IPS-15b (cell line): ENCODE results near the gene ACAD8.

ENCODE experiments used
- H3K27me3 ChIP-seq: one replicate; pipeline ENCODE4 v1.6.1; 2013; ENCODE audit warnings: low read length; ENCODE audit not compliant: control insufficient read depth, insufficient read depth
- H3K36me3 ChIP-seq: one replicate; pipeline ENCODE4 v1.6.1; 2013; ENCODE audit warnings: low read length; ENCODE audit not compliant: control insufficient read depth, insufficient read depth
- H3K4me1 ChIP-seq: one replicate; pipeline ENCODE4 v1.6.1; 2013; ENCODE audit warnings: mild to moderate bottlenecking, low read length; ENCODE audit not compliant: control insufficient read depth, insufficient read depth
- H3K4me3 ChIP-seq: one replicate; pipeline ENCODE4 v1.5.1; 2013; ENCODE audit warnings: low read depth, low read length
- H3K9ac ChIP-seq: one replicate; pipeline ENCODE4 v1.6.1; 2013; ENCODE audit warnings: low read depth, mild to moderate bottlenecking, low read length
- H3K9me3 ChIP-seq: one replicate; pipeline ENCODE4 v1.6.1; 2013; ENCODE audit warnings: mild to moderate bottlenecking, low read length; ENCODE audit not compliant: control insufficient read depth, insufficient read depth

Gene ACAD8

GRCh38 chr11:134253188-134253993 lies at the start of gene ACAD8, which contains the start of gene THYN1:
TSS of gene ACAD8 (plus strand) at chr11:134253568. CDS start at chr11:134253601, 33 bp downstream.
TSS of gene THYN1 (minus strand) at chr11:134253352. CDS start at chr11:134252882, 470 bp downstream.
- Histone ChIP-seq H3K9me3 (no peaks in the 10 kb centered on the region), H3K27me3 (no peaks in the 10 kb centered on the region), H3K9ac (peak within 1 kb of the TSS; percentile 77), H3K4me1 (peaks cover 4% of the 10 kb centered on the region), H3K36me3 (peaks cover 14% of the 10 kb centered on the region), H3K4me3 (peak within 1 kb of the TSS; percentile 87)

GRCh38 chr11:134205729-134206128 lies 47.6 kb upstream of the ACAD8 start:
- Histone ChIP-seq H3K4me3 (no peak overlapping the region), H3K36me3 (peaks cover 31% of the 10 kb centered on the region), H3K4me1 (no peaks in the 10 kb centered on the region), H3K9ac (no peak overlapping the region), H3K9me3 (no peaks in the 10 kb centered on the region), H3K27me3 (no peaks in the 10 kb centered on the region)

GRCh38 chr11:134206185-134206584 lies 47.2 kb upstream of the ACAD8 start:
- peaks cover 31% of the 10 kb centered on the region for H3K36me3 ChIP-seq
- H3K9ac ChIP-seq, result no peak overlapping the region
- H3K9me3 ChIP-seq, result no peaks in the 10 kb centered on the region
- no peaks in the 10 kb centered on the region for H3K4me1 ChIP-seq
- H3K27me3 ChIP-seq, result no peaks in the 10 kb centered on the region
- H3K4me3 ChIP-seq, result no peak overlapping the region

GRCh38 chr11:134207538-134208239 lies 45.7 kb upstream of the ACAD8 start:
- Histone ChIP-seq H3K9me3 (no peaks in the 10 kb centered on the region), H3K4me3 (no peak overlapping the region), H3K36me3 (peaks cover 25% of the 10 kb centered on the region), H3K4me1 (no peaks in the 10 kb centered on the region), H3K9ac (no peak overlapping the region), H3K27me3 (no peaks in the 10 kb centered on the region)

DNA sequence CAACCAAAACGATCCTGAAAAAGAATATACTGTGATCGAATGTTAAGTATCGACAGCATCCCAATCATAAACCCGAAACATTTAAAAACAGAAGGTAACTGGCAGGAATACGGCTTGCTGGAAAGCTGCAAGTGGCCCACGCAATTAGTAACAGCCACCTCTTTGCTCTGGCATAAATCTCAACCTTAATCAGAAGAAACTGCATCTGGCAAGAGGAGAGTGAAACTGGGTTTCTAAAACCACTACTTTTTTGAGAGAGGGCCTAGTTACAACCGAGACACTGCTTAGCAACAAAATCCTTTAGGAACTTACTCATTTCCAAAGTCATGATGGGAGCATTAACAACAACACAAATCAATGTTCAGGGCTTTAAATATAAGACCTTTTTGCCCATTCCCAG lies 37.5 kb upstream of the ACAD8 start:
- Histone ChIP-seq H3K4me1 (no peaks in the 10 kb centered on the region), H3K27me3 (no peaks in the 10 kb centered on the region), H3K36me3 (peaks cover 8% of the 10 kb centered on the region), H3K4me3 (no peak overlapping the region), H3K9me3 (no peaks in the 10 kb centered on the region), H3K9ac (no peak overlapping the region)

- H3K4me3 ChIP-seq, result no peak overlapping the region
- H3K36me3 ChIP-seq, result peaks cover 8% of the 10 kb centered on the region
- no peak overlapping the region for H3K9ac ChIP-seq
- H3K4me1 ChIP-seq, result no peaks in the 10 kb centered on the region
- no peaks in the 10 kb centered on the region for H3K27me3 ChIP-seq
- H3K9me3 ChIP-seq, result no peaks in the 10 kb centered on the region
Measured at GRCh38 chr11:134216816-134217215, 36.6 kb upstream of the ACAD8 start.

DNA sequence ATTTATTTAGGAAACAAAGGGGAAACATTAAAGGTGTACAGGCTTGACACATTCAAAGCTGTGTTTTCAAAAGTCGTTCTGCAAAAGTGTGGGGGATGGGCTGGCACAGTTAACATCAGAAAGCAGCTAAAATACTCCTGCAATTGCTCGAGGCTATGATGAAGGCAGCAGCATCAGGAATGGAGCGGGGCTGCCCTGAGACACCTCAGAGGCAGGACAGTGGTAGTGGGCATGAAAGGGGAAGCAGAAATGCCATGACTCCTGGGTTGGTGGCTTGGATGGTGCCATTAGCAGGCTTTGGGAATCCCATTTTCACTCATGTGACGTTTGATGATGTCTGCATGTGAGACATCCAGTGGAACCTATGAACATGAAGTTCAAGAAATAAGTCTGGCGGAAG lies 30.2 kb upstream of the ACAD8 start:
- Histone ChIP-seq H3K9me3 (no peaks in the 10 kb centered on the region), H3K4me3 (peak overlapping the region; percentile 98), H3K4me1 (peaks cover 15% of the 10 kb centered on the region), H3K9ac (peak overlapping the region; percentile 54), H3K27me3 (peaks cover 5% of the 10 kb centered on the region), H3K36me3 (peaks cover 6% of the 10 kb centered on the region)

DNA sequence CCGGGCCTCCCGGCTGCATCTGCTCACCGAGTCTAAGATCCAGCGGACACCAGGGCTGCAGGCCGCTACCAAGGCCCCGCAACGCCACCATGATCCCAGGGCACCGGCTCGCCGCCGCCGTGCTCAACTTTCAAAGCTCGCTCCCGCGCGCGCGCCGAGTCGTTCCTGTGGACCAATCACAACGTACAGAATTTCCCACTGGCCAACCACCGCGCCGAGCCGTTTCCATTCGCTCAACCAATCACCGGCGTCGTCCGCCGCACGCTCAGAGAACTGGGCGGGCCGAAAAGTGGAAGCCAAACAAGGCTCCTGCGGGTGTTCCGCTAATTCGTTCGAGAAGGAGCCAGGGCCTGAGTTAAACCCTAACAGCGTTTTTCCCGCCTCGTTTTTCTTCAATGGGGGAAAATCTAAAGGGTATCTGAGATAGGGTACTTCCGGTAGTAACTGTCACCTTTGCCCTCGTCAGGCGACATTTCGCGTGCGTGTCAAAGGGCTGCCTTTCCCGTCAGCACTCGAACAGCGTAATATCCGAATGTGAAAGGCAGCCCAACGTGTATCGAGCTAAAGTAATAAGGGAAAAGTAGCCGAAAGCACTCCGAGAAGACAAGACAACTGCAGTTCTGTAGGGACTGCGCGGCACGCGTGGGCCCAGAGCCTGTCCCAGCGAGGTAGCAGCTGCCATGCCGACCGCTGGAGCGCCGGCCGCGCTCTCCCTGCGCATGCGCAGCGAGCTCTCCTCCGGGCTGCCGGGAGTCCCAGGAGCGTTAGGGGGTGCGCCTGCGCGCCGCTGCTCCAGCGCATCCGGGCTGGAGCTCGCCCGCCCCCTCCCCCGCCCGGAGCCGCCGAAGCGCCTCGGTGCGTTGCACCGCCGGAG lies 29.3 kb upstream of the ACAD8 start, which contains the start of the genes NCAPD3 and VPS26B:
Gene NCAPD3, minus strand, starts transcription at position 132 of the 874 bp plus-strand sequence. Its CDS starts 41 bp downstream, at position 91.
Gene VPS26B, plus strand, starts transcription at position 836 of the 874 bp plus-strand sequence. CDS start 452 bp downstream, outside the sequence.
- peaks cover 3% of the 10 kb centered on the region for H3K36me3 ChIP-seq
- peaks cover 15% of the 10 kb centered on the region for H3K4me1 ChIP-seq
- H3K9me3 ChIP-seq, result no peaks in the 10 kb centered on the region
- peak within 1 kb of the TSS; percentile 98 for H3K4me3 ChIP-seq
- peak within 1 kb of the TSS; percentile 74 for H3K9ac ChIP-seq
- H3K27me3 ChIP-seq, result peaks cover 5% of the 10 kb centered on the region

GRCh38 chr11:134224710-134225664 lies 28.4 kb upstream of the ACAD8 start:
- Histone ChIP-seq H3K36me3 (no peaks in the 10 kb centered on the region), H3K4me3 (peak overlapping the region; percentile 98)

DNA sequence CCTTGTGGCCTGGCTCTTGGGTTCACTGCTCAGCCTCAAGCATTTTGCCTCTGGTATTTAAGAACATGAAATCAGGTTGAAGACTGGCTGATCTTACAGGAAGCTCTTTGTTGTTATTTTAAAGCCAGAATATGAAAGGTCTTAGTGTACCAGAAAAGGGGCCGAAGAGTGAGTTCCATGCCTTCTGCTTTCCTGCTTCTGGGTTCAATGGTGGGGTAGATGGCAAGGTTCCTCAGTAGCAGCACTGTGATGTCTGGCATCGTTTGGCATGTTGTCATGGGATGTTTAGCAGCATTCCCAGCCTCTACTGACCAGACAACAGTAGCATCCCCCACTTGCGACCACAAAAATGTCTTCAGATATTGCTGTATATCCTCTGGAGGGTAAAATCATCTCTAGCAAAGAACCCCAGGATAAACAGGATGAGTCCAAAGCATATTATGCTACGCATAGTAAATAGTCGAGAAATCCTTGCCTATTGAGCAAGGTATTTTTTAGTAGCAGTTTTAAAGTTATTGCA lies 26.5 kb upstream of the ACAD8 start:
- no peaks in the 10 kb centered on the region for H3K36me3 ChIP-seq
- peaks cover 15% of the 10 kb centered on the region for H3K4me1 ChIP-seq
- no peak overlapping the region for H3K9ac ChIP-seq
- H3K4me3 ChIP-seq, result no peak overlapping the region
- peaks cover 5% of the 10 kb centered on the region for H3K27me3 ChIP-seq
- no peaks in the 10 kb centered on the region for H3K9me3 ChIP-seq

More at GRCh38 chr11:134224710-134225664, 28.4 kb upstream of the ACAD8 start:
- Histone ChIP-seq H3K27me3 (peaks cover 5% of the 10 kb centered on the region), H3K9ac (peak overlapping the region; percentile 60), H3K9me3 (no peaks in the 10 kb centered on the region), H3K4me1 (peaks cover 15% of the 10 kb centered on the region)
